RKO (cell line): Measurements from ENCODE around the gene RNF222.

ENCODE experiments used
- DNase-seq: peaks from one replicate; pipeline ENCODE4 v3.0.0-alpha.2; 2016; ENCODE audit warnings: low spot score

RNF222 gene

GRCh38 chr17:8345052-8345690, 52.5 kb downstream of the RNF222 start:
- no peak for DNase-seq

GRCh38 chr17:8341456-8341855, 56.2 kb downstream of the RNF222 start:
- no peak for DNase-seq
